ENCODE data around the gene RIMS4.

DNA sequence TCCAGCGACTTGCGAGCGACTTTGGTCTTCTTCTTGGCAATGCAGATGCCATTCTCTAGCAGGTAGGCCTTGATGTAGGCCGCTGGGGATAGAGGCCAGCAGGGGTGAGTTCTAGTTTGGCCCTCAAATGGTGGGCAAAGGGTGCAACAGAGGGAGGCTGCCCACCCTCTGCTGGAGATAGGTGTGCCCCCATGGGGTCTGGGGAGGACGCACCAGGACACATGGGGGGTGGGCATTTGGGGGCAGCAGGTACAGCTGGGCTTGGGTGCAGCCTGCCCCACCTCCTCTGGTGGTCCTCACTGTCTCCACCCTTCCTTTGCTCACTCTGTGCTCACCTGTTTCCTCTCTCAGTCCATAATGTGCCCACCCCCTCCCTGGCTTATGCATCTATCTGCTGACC is 53.4 kb downstream of the RIMS4 start:
- TF ChIP-seq, protein P1, sequence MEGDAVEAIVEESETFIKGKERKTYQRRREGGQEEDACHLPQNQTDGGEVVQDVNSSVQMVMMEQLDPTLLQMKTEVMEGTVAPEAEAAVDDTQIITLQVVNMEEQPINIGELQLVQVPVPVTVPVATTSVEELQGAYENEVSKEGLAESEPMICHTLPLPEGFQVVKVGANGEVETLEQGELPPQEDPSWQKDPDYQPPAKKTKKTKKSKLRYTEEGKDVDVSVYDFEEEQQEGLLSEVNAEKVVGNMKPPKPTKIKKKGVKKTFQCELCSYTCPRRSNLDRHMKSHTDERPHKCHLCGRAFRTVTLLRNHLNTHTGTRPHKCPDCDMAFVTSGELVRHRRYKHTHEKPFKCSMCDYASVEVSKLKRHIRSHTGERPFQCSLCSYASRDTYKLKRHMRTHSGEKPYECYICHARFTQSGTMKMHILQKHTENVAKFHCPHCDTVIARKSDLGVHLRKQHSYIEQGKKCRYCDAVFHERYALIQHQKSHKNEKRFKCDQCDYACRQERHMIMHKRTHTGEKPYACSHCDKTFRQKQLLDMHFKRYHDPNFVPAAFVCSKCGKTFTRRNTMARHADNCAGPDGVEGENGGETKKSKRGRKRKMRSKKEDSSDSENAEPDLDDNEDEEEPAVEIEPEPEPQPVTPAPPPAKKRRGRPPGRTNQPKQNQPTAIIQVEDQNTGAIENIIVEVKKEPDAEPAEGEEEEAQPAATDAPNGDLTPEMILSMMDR (IDR thresholded peaks at IDR 0.05; ENCODE audit: borderline replicate concordance, extremely low read depth, low read length, poor library complexity, severe bottlenecking), result no peak
- TF ChIP-seq EZH2 (IDR thresholded peaks at IDR 0.05; ENCODE audit: borderline replicate concordance, low read depth, low read length, severe bottlenecking), result no peak

Data from DND-41 (cell line).